DOHH2 (cell line): ENCODE measurements around the gene BMERB1.

ENCODE experiments used
- H3F3A ChIP-seq: fragments of 200-600 bp; sonication (generic), shearing (Covaris generic); 2 replicates; pipeline ENCODE4 v1.6.0; 2016; ENCODE audit warnings: antibody characterized with exemption, mild to moderate bottlenecking; ENCODE audit not compliant: control insufficient read depth, insufficient read depth
- H3K27ac ChIP-seq: fragments of 200-600 bp; sonication (generic); 2 replicates; pipeline ENCODE4 v1.5.1; 2014; ENCODE audit warnings: low read depth, mild to moderate bottlenecking, low read length, moderate library complexity
- H3K27me3 ChIP-seq: fragments of 200-600 bp; sonication (generic); 2 replicates; pipeline ENCODE4 v1.6.1; 2014; ENCODE audit warnings: mild to moderate bottlenecking, low read length, mixed read lengths; ENCODE audit not compliant: control insufficient read depth
- H3K36me3 ChIP-seq: fragments of 200-600 bp; sonication (generic); 2 replicates; pipeline ENCODE4 v1.6.1; 2014; ENCODE audit warnings: mild to moderate bottlenecking, low read length, moderate library complexity, mixed read lengths; ENCODE audit not compliant: control insufficient read depth
- H3K4me1 ChIP-seq: fragments of 200-600 bp; sonication (generic); 2 replicates; pipeline ENCODE4 v1.6.1; 2014; ENCODE audit warnings: mild to moderate bottlenecking, low read length, mixed read lengths; ENCODE audit not compliant: control insufficient read depth
- H3K4me2 ChIP-seq: fragments of 200-600 bp; sonication (generic); 2 replicates; pipeline ENCODE4 v1.6.0; 2014; ENCODE audit warnings: mild to moderate bottlenecking, low read length, moderate library complexity
- H3K4me3 ChIP-seq: fragments of 200-600 bp; sonication (generic); 2 replicates; pipeline ENCODE4 v1.5.1; 2014; ENCODE audit warnings: mild to moderate bottlenecking, low read length, mixed read lengths
- H3K79me2 ChIP-seq: fragments of 200-600 bp; sonication (generic); 2 replicates; pipeline ENCODE4 v1.6.1; 2014; ENCODE audit warnings: mild to moderate bottlenecking, low read length, mixed read lengths; ENCODE audit not compliant: control insufficient read depth
- H3K9me2 ChIP-seq: fragments of 200-600 bp; sonication (generic); replicated peaks from 2 replicates; pipeline ENCODE4 v1.6.1; 2014; ENCODE audit warnings: mild to moderate bottlenecking, low read length, mixed read lengths; ENCODE audit not compliant: control insufficient read depth
- H3K9me3 ChIP-seq: fragments of 200-600 bp; sonication (generic); 2 replicates; pipeline ENCODE4 v1.6.1; 2014; ENCODE audit warnings: antibody characterized with exemption, low read length, mixed read lengths; ENCODE audit not compliant: control insufficient read depth, insufficient read depth
- H4K20me1 ChIP-seq: fragments of 200-600 bp; sonication (generic); 2 replicates; pipeline ENCODE4 v1.6.0; 2014; ENCODE audit warnings: low read depth, mild to moderate bottlenecking, antibody characterized with exemption, low read length, moderate library complexity; ENCODE audit not compliant: control insufficient read depth, insufficient read depth
- CTCF ChIP-seq: fragments of 200-600 bp; sonication (generic); IDR thresholded peaks from one replicate; pipeline ENCODE4 v1.5.1; 2014; ENCODE audit warnings: antibody characterized with exemption, mild to moderate bottlenecking, low read depth, low read length; ENCODE audit not compliant: poor library complexity, severe bottlenecking
- EZH2phosphoT487 ChIP-seq: fragments of 200-600 bp; sonication (generic); IDR thresholded peaks from 2 replicates; pipeline ENCODE4 v1.6.1; 2017; ENCODE audit warnings: borderline replicate concordance, mild to moderate bottlenecking, antibody characterized with exemption, low read length, moderate library complexity, mixed read lengths

BMERB1 gene

GRCh38 chr16:15482748-15483298 lies 48.4 kb downstream of the BMERB1 start:
- H3F3A ChIP-seq = no peaks in the 10 kb centered on the region
- TF ChIP-seq EZH2phosphoT487 (no peak), CTCF (no peak)
- no peaks in the 10 kb centered on the region for H3K79me2 ChIP-seq
- H3K9me3 ChIP-seq = no peaks in the 10 kb centered on the region
- H3K27ac ChIP-seq = no peak overlapping the region
- no peaks in the 10 kb centered on the region for H3K9me2 ChIP-seq
- H4K20me1 ChIP-seq = no peaks in the 10 kb centered on the region
- H3K4me1 ChIP-seq = no peaks in the 10 kb centered on the region
- peaks cover 13% of the 10 kb centered on the region; the same call in 1 of the 2 replicates for H3K27me3 ChIP-seq
- H3K4me3 ChIP-seq = no peak overlapping the region
- H3K36me3 ChIP-seq = no peaks in the 10 kb centered on the region
- H3K4me2 ChIP-seq = no peak overlapping the region

GRCh38 chr16:15483857-15484256 lies 49.5 kb downstream of the BMERB1 start:
- Histone ChIP-seq H3K4me3 (no peak overlapping the region), H3K9me2 (no peaks in the 10 kb centered on the region), H3K27ac (no peak overlapping the region), H3K79me2 (no peaks in the 10 kb centered on the region), H3K9me3 (no peaks in the 10 kb centered on the region), H3K4me2 (no peak overlapping the region), H3K36me3 (no peaks in the 10 kb centered on the region), H3F3A (no peaks in the 10 kb centered on the region), H3K4me1 (no peaks in the 10 kb centered on the region), H4K20me1 (no peaks in the 10 kb centered on the region), H3K27me3 (peaks cover 8% of the 10 kb centered on the region; the same call in 1 of the 2 replicates)
- TF ChIP-seq EZH2phosphoT487 (no peak), CTCF (no peak)

- Histone ChIP-seq H3F3A (no peaks in the 10 kb centered on the region), H3K9me3 (no peaks in the 10 kb centered on the region), H3K4me3 (no peak overlapping the region), H3K36me3 (no peaks in the 10 kb centered on the region), H3K79me2 (no peaks in the 10 kb centered on the region), H3K27ac (no peak overlapping the region), H3K9me2 (no peaks in the 10 kb centered on the region), H3K27me3 (peaks cover 5% of the 10 kb centered on the region; the same call in 1 of the 2 replicates), H4K20me1 (no peaks in the 10 kb centered on the region), H3K4me1 (no peaks in the 10 kb centered on the region), H3K4me2 (no peak overlapping the region)
- TF ChIP-seq CTCF (no peak), EZH2phosphoT487 (no peak)
Observed at GRCh38 chr16:15484662-15485061, 50.3 kb downstream of the BMERB1 start.
